HG02642 (cell line): ENCODE data around the gene CLPTM1L.
"Not testable (repeated sequence)": the region's sequence is repeated elsewhere in the genome, so short reads cannot be mapped to it uniquely, and the experiment has no call there.

Experiments used
- ATAC-seq: cut with Tn5 transposase; IDR thresholded peaks from one replicate; pipeline ENCODE4 v1.9.1; 2021; ENCODE audit warnings: mild to moderate bottlenecking; ENCODE audit not compliant: unreplicated experiment, poor library complexity

CLPTM1L gene

DNA sequence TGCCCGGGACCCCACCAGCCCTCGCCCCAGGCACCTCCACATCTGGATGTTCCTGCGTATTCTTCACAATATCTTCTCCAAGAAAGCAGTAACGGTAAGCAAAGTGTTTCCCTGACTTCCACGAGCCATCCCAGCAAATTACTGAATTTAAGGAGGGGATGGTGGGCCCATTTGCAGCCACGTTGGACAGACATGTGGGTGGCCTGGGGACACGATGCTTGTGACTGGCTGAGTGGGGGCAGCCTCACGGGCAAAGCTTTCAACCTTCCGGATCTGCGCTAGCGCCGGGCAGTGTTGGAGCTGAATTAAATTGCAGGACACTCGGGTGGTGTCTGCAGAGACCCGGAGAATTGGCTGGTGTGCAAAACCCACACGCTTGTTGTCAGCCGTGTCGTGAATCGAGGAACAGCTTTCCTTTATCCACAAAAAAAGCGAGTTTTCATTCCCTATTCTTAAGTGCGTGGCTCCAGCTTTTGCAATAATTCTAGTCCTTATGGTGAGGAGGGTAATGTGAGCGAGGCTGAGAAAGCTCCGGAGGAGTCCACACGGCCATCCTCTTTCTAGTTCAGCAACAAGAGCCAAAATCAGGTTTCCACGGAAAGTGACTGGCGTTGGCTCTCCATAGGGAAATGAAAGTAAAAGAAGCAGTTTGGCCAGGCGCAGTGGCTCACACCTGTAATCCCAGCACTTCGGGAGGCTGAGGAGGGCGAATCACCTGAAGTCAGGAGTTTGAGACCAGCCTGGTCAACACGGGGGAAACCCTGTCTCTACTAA, 17.5 kb upstream of the CLPTM1L start:
- no peak for ATAC-seq

DNA sequence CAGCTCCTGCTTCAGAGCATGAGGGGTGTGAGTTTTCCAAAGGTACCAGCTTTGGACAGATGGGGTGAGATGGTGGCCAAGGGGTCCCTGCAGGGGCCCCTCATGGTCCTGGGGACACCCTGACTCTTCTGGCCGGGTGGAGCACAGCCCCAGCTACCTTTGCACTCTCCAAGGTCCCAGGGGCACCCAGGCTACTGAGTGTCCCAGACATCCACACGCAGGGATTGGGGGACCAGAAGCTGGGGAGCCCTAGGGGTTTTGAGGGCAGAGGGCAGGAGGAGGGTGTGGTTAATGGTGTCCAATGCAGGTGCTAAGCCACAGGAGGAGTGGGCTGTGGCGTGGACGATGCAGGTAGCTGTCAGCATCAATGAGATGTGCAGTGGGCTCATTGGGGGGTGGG, 16.0 kb upstream of the CLPTM1L start:
- ATAC-seq, result no peak

DNA sequence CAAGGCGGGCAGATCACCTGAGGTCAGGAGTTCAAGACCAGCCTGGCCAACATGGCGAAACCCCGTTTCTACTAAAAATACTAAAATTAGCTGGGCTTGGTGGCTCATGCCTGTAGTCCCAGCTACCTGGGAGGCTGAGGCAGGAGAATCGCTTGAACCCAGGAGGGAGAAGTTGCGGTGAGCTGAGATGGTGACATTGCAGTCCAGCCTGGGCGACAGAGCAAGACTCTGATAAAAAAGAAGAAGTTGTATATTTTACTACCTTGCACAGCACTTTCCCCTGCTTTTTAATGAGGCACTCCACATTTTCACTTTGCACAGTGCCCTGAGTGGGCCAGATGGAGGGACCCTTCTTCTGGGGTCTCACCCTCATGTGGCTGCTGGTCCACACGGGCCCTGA, 15.5 kb upstream of the CLPTM1L start:
- not testable (repeated sequence) for ATAC-seq

DNA sequence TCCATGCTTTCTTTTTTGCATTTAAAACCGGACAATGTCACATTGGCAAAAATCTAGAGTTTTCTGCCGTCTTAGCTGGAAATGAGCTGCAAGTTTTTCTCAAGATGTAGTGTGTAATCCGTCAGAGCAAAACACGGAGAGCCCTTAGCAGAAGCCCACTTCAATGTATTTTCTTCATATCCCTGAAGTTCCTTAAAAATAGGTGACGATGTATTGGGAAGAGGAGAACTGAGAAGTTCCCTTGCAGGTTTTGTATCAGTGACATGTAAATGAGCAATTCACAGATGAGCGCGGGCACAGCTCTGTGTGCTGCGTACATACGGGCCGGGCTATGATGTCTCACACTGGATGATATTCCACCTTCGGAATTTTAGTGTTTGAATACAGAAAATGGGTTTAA, 14.8 kb upstream of the CLPTM1L start:
- ATAC-seq, result no peak

DNA sequence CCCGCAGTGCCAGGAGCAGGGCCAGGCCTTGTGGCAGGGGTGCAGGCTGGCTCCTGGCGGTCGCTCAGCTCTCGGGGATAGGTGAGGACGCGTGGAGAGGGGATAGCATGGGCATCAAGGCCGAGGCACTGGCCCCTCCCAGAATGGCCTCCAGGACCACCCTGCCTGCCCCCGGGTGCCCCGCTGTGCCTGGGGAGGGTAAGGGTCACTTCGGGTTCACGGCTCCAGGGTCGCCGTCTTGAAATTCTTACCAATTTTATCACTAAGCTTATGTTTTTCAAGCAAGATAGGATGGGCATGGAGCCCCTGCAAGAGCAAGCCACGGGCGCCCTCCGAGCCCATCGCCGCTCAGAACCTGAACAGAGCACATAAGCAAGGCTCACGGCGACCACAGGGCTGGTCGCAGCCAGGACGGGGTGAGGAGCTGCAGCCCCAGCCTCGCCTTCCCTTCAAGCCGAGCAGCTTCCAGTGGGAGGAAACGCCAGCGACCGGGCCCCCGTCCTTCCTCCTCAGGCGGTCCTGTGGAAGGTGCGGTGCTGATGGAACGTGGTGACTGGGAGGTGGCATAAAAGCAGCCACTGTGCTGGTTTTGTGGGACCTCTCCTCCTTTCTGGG, 14.2 kb upstream of the CLPTM1L start:
- ATAC-seq, result no peak

DNA sequence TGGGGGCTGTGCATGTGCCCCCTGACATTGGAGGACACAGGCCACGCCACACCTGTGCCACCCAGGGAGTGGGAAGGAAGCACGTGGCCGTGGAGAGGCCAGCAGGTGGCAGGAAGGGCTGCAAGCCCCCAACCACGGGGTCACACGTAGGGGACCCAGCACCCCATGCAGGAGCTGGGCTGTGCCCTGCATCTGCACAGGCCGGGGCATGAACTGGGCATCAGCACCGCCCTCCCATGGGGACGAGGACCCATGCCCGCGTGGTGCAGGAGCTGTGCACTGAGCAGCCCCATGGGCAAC, 13.8 kb upstream of the CLPTM1L start:
- ATAC-seq, result no peak

DNA sequence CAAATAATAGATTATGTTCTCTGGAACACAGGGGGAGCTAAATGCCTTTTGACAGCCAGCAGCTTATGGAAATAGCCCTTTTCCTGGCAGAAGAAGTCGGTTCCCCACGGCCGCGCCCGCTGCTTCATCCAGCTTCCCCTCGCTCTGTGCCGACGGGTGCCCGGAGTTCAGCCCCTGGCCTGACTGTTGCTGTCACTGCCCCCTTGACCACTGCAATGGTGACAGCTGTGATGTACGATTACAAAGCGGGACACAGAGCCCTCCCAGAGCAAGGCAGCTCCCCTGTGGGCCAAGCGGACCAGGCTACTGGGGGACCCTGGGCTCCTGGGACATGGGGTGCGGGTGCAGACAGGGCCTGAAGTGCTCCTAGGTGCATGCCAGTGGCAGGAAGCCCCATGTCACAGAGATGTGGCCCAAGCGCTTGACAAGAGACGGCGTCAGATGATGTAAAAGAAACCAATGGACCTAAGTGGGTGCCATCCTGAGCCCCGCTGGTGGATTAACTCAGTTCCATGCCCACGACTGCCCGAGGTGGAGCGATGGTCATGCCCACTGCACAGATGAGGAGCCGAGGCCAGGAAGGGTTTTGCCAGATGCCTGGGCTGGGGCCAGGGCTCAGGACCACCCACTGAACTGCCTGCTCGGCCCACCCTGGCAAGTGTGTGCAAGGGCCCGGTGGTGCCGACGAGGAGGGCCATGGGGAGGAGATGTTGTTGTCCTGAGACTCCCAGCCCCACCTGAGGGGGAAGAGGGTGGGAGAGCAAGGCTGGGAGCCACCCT, 13.2 kb upstream of the CLPTM1L start:
- ATAC-seq, result no peak

DNA sequence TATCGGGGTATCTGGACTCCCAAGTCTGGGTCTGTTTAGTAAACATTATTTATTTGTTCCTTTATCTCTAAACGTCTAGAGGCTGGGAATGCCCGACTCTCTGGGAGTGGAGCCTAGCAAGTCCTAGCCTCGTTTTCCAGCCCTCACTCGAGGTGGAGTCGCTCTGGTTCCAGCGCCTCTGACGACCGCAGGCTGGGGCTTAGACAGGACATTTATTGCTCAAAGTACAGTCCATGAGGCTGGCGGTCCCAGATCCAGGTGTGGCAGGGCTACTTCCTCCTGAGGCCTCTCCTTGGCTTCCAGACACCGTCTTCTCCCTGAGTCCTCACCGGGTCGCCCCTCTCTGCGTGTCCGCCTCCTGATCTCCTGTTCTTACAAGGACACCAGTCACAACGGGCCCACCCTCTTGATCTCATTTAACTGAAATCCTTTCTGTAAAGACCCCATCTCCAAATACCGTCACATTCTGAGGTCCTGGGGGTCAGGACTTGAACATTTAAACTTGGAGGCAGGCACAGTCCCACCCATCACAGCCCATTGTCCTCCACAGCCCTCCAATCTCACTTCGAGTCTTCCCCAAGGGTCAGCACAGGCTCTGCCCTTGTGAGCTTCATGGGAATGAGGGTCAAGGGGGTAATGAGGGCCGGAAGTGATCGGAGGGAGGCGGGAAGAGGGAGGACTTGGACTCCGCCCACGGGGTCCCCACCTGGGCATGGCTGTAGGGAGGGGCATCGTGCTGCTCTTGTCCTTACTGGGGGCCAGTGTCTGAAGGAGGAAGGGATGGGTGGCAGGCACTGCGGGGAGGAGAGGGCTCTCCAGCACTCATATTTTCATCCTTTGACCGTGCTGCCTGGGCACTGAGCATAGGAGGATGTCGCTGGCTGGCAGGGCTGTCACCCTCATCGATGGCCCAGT, 12.2 kb upstream of the CLPTM1L start:
- no peak for ATAC-seq

DNA sequence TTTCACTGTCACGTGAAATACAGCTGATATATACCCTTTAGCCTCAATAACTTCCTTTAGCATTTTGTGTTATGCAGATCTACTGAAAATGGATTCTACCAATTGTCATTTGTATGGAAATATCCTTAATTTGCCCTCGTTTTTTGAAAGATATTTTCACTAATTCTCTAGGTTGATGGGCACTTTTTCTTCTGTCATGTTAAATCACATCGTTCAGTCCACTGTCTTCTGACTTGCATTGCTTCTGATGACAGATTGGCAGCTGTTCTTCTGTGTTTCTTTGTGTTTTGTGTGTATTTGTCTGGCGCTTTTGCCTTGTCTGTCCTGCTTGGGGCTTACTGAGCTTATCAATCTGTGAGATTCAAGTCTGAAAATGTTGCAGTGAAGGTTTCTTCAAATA, 9.7 kb upstream of the CLPTM1L start:
- ATAC-seq, result no peak

DNA sequence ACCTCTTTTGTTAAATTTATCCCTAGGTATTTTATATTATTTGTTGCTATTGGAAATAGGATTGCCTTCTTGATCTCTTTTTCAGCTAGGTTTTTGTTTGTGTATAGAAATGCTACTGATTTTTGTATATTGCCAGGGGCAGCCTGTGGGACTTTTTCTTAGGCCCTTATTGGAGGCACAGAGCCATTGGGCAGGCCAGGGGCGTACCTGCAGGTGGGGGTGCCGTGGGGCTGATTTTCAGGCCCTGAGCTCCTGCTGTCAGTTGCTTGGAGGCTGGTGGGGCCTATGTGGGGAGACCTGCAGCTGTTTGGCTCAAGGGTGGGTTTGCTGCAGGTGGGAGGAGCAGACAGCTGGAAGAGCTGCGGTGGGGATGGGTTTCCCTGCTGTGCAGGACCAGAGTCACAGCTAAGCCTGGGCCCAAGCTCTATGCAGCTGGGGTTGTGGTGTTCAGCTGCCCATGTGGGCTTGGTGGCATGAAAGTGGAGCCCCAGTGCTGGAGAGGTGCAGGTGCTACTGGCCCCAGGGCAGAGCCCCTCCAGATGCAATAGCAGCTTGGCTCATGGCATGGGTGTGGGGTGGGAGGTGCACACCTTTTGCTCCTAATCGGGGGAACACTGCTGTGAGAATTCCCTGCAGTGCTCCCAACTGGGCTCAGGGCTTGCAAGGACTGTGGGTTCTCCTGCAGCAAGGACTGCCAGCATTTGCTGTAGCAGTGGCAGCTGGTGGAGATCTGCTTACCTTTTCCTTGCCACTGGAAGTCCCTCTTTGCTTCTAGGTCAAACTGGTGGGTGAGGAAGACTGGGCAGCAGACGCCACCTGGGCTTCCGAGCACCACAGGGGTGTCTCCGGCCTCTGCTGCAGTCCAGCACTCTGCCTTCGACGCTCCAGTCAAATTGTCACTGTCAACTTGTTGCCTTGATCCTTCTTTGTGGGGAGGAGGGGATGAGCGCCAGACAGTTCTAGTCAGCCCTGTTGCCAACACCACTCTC, 7.6 kb upstream of the CLPTM1L start:
- no peak for ATAC-seq

DNA sequence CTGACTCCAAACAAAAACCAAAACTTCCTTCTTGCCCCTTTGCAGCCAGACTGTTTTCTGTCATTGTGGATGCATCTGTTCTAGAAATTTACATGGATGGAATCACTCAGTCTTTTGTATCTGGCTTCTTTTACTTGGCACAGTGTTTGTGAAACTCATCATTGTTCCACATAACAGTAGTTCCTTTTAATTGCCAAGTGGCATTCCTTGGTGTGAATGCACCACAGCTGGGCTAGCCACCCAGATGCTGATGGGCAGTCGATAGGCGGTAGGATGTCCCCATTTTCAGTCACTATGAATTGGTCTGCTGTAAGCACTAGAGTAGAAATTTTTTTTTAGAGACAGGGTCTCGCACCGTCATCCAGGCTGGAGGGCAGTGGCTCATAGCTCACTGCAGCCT, 6.3 kb upstream of the CLPTM1L start:
- no peak for ATAC-seq

DNA sequence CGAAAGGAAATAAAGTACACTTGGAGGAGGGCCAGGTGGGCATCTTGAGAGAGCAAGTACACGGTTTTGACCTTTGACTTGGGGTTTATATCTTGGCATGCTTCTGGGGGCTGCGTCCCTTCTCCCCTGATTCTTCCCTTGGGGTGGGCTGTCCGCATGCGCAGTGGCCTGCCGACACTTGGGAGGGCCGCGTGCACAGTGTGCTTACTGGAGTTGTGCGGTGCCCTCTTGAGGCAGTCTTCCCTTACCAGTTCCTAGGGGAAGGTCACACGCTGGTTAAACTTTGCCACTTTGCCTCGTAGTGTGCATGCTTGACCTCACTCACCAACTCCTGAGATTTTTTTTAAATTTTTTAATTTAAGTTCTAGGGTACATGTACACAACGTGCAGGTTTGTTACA, 4.3 kb upstream of the CLPTM1L start:
- no peak for ATAC-seq

DNA sequence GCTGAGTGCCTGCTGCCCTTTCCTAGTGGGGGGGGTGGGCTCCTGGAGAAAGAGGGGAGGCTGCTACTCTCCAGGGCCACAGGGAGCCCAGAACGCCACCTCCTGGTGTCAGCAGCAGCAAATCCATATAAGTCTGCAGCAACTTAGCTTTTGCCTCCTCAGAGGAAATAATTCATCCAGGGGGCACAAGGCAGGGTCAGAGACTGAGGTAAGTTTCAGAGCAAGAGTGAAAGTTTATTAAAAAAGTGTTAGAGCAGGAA, 4.0 kb upstream of the CLPTM1L start:
- no peak for ATAC-seq

DNA sequence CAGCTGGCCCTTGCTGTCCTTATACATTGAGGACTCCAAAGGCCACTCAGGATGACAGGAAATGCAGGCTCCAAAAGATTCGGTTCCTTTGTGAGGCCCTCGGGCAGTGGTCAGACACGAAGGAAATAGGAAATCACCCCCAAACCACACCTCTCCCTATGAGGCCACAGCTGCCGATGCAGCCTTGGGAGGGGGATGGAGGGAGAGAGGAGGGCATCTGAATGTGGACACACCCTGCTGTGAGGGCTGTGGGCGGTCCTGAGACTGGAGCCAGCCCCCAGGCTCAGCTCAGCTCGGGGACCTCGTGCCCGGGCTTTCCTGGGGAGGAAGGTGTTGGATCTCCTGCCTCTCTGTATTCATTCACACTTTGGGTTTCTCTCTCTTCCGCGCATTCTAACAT, 2.7 kb upstream of the CLPTM1L start:
- ATAC-seq, result no peak

DNA sequence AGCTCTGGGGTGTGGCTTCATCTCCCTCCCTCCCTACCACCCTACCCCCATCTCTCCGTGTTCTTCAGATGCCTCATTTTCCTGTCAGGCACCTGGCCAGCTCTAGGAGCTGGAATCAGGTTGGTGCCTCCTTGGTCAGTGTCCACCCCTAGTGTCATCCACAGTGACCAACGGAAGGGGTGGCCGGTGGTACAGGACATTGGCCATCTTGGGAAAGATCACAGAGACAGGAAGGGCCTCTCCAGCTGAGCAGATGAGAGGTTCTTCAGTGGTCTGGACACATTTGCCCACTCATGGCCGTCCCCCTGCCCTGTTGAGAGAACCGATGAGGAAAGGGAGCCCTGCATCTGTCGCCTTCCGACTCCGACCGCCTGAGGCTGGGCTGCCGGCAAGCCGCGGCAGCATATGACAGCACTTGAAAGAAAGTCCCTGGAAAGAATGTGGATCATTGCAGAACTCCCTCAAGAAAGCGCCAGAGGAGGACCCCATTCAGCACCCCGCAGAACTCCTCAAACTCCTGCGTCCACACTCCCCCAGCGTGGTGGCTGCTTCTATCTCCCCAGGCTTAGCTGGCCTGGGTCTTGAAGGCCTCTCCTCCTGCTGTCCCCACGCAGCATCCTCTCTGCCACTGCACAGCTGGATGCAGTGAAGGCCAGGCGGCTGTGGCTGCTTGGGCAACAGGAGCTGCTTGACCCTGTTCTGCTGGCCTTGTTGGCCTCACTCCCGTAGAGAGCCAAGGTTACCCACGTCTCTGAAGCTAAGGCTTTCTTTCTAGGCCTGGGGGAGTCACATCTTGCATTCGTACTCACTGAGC, 1.9 kb upstream of the CLPTM1L start:
- no peak for ATAC-seq

DNA sequence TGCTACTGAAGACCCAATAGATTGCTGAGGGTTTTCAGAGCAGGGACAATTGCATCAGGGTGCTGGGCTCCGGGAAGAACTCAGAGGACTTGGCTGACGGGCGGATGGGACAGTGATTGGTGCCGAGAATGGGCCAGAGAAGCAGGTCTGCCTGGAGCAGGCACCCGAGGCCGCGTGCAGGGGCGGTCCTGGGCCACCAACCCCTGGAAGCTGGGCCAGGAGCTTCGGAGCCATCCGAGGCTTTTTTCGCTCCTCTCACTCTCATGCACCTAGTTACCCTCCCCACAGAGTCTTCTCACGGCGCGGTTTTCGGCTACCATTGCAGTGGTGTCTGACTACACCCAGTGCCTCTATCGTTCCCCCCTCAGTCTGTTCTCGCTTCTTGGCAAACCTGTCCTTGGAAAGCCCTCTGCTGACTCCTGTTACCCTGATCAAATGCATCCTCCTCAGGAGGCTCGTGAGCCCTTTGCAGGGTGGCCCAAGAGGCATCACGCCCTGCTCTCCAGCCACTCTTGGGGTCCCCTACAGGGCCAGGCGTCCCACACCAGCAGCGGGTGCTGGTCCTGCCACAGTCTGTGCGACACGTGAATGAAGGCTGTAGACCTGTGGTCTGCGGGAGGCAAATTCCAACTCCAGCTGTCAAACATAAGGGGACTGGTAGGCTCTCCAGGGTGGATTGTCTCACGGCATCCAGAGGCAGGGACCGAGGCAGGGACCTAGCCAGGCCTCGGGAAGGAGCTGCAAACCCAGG, 1.2 kb upstream of the CLPTM1L start:
- no peak for ATAC-seq

DNA sequence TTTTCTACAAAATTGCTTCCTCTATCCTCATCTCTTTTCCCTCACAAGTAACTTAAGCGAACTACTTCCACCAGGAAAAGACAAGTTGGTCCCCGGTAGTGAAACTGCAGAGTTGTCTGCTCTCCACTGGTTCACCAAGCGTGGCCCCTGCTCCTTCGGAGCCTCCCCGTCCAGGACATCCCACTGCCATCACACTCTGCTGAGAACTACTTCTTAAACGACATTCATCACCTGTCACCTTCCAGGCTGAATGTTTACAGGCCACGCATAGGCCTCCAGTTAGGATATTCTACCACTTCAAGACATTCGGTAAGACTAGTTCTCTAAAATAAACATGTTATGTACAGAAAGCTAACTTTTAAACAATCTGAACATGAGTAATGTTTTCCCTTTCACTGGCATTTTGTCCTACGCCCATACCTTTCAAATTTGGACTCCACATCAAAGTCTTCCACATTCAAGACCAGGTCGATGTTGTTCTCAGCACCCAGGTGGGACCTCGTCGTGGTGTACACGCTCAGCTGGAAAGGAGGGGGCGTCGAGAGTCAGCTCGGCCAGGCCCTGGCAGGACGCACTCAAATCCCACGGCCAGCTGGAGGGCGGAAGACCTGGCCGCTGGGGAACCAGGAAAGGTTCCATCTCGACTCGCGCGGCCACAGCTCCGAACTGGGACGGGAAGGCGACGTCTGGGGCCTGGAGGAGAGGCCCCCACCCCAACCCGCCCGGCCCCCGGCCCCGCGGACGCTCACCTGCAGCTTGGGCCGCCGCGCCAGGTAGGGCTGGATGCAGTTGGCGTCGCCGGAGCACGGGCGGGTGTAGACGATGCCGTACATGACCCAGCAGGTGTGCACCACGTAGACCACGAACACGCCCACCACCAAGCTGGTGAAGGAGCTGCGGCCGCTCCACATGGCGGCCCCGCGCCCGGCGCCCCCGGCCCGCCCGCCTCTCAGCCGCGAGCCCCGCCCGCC, 683 bp downstream of the CLPTM1L start:
- peak; percentile 33 for ATAC-seq
